ENCODE results near the gene FAM13B. TPM values are rescaled to one million over a fixed set of nuclear protein-coding genes. Genes with fewer than 3 reads are reported as not detected.

FAM13B gene
- polyA plus RNA-seq, 2 of the 4 experiments (the other 2 are of a cell fraction): 14.9 to 15.1 TPM

- no peak for TF ChIP-seq HEYL (CRISPR knock-in tag; IDR thresholded peaks at IDR 0.05)
- TF ChIP-seq CTCF (IDR thresholded peaks at IDR 0.05): no peak
- TF ChIP-seq JUN (IDR thresholded peaks at IDR 0.05): no peak
- no peak for TF ChIP-seq CEBPB (IDR thresholded peaks at IDR 0.05)
- no peak for TF ChIP-seq ZSCAN20 (CRISPR knock-in tag; IDR thresholded peaks at IDR 0.05)
- no peak for TF ChIP-seq NR3C1 (IDR thresholded peaks at IDR 0.05)
- H3K4me3 ChIP-seq: no peak overlapping the region
- H3K27ac ChIP-seq: no peak overlapping the region
- H3K4me2 ChIP-seq: no peak overlapping the region
- DNase-seq (ENCODE audit: low read depth in 1 of 2, low spot score in 1 of 2): no peak
- 85% methylated on average over 3 of the region's 3 CpGs for WGBS (ENCODE audit: missing lambda C conversion rate)
- H3K4me1 ChIP-seq: no peaks in the 10 kb centered on the region
- FAIRE-seq: no peak
- H3K9me3 ChIP-seq: no peaks in the 10 kb centered on the region
- no peak for ATAC-seq
- ChIA-PET POLR2A (no interaction called here), CTCF (interaction anchor here (0.6 to 1.7 kb wide), 4 partner anchors 19 to 193 kb away, joined by 3 to 6 read pairs (median 4); no protein-coding TSS in a partner anchor)
These were observed 97.2 kb downstream of the FAM13B start for GRCh38 chr5:137935694-137936093.

- H3K9me3 ChIP-seq: no peaks in the 10 kb centered on the region
- no peak overlapping the region for H3K4me2 ChIP-seq
- H3K4me1 ChIP-seq: no peaks in the 10 kb centered on the region
- WGBS (ENCODE audit: missing lambda C conversion rate): 90% methylated on average over 1 of the region's 1 CpG
- ATAC-seq (no peak), FAIRE-seq (no peak), DNase-seq (ENCODE audit: low read depth in 1 of 2, low spot score in 1 of 2) (no peak)
- POLR2A ChIA-PET: no interaction called here
- no peak overlapping the region for H3K4me3 ChIP-seq
- no peak for TF ChIP-seq CHD2 (IDR thresholded peaks at IDR 0.05; ENCODE audit: low read length, partially characterized antibody)
- TF ChIP-seq RCOR1 (IDR thresholded peaks at IDR 0.05; ENCODE audit: low read depth, low read length): no peak
- no peak for TF ChIP-seq E2F6 (IDR thresholded peaks at IDR 0.05; ENCODE audit: borderline replicate concordance, low read depth)
- TF ChIP-seq RARB (CRISPR knock-in tag; IDR thresholded peaks at IDR 0.05): no peak
- no peak for TF ChIP-seq ELK1 (IDR thresholded peaks at IDR 0.05; ENCODE audit: low read depth, low read length)
- TF ChIP-seq GATA3 (IDR thresholded peaks at IDR 0.05; ENCODE audit: borderline replicate concordance): no peak
- no peak for TF ChIP-seq ZSCAN20 (CRISPR knock-in tag; IDR thresholded peaks at IDR 0.05)
- no peak for TF ChIP-seq ZFP36 (IDR thresholded peaks at IDR 0.05; ENCODE audit: borderline replicate concordance, partially characterized antibody)
- TF ChIP-seq ZNF302 (CRISPR knock-in tag; IDR thresholded peaks at IDR 0.05): no peak
- no peak for TF ChIP-seq HMGXB4 (CRISPR knock-in tag; IDR thresholded peaks at IDR 0.05; ENCODE audit: borderline replicate concordance)
- TF ChIP-seq MAX (IDR thresholded peaks at IDR 0.05): no peak
- TF ChIP-seq TP53 (CRISPR knock-in tag; IDR thresholded peaks at IDR 0.05): no peak
- TF ChIP-seq NPAS2 (CRISPR knock-in tag; IDR thresholded peaks at IDR 0.05; ENCODE audit: borderline replicate concordance): no peak
- no peak for TF ChIP-seq ATOH8 (CRISPR knock-in tag; IDR thresholded peaks at IDR 0.05; ENCODE audit: low read depth)
- TF ChIP-seq CBX2 (IDR thresholded peaks at IDR 0.05; ENCODE audit: borderline replicate concordance, low read depth): no peak
- no peak for TF ChIP-seq HDAC2 (IDR thresholded peaks at IDR 0.05)
- no peak for TF ChIP-seq TFCP2L1 (CRISPR knock-in tag; IDR thresholded peaks at IDR 0.05)
- TF ChIP-seq FOSL2 (IDR thresholded peaks at IDR 0.05): no peak
- no peak for TF ChIP-seq FOSL2 (CRISPR knock-in tag; IDR thresholded peaks at IDR 0.05)
- TF ChIP-seq PBX3 (IDR thresholded peaks at IDR 0.05): no peak
- TF ChIP-seq NFE2L2 (conservative IDR thresholded peaks at IDR 0.05; ENCODE audit: low read length): no peak
- CTCF ChIA-PET: interaction anchor here (0.6 to 1.7 kb wide), 4 partner anchors 71 to 193 kb away, joined by 3 to 6 read pairs (median 4); no protein-coding TSS in a partner anchor
- H3K27ac ChIP-seq: no peak overlapping the region
These were observed 97.7 kb downstream of the FAM13B start for GRCh38 chr5:137935190-137935589.

Measured in A549 (cell line).